ENCODE measurements around the gene MZT2A.
"Not testable (repeated sequence)": the region's sequence is repeated elsewhere in the genome, so short reads cannot be mapped to it uniquely, and the experiment has no call there.

MZT2A gene, protein sequence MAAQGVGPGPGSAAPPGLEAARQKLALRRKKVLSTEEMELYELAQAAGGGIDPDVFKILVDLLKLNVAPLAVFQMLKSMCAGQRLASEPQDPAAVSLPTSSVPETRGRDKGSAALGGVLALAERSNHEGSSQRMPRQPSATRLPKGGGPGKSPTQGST

GRCh38 chr2:131492015-131492417 lies at the start of gene MZT2A:
TSS of gene MZT2A (minus strand) at chr2:131492397. CDS start at chr2:131492376, 21 bp downstream.
- DNase-seq, result not testable (repeated sequence)

GRCh38 chr2:131538856-131539255 lies 46.7 kb upstream of the MZT2A start:
- DNase-seq, result not testable (repeated sequence)

GRCh38 chr2:131536841-131537240 lies 44.6 kb upstream of the MZT2A start:
- not testable (repeated sequence) for DNase-seq

GRCh38 chr2:131535951-131536826 lies 44.0 kb upstream of the MZT2A start:
- DNase-seq, result not testable (repeated sequence)

DNA sequence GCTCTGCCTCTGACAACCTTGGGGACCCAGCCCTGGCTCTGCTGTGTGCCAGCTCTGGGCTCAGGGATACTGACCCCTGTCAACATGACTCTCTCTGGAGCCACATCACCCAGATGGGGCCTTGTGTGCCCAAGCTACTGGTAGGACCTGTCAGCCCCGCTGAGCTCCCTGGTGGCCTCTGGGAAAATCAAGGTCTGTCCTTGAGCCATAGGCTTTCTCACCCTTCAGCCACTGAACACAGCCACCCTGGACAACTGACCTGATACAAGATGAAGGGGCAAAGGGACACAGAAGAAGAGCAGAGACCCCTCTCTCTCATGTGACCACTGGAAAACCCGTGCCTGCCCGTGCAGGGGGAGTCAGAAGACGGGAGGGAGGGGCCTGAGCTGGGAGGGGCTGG lies 43.3 kb upstream of the MZT2A start:
- DNase-seq, result no peak

DNA sequence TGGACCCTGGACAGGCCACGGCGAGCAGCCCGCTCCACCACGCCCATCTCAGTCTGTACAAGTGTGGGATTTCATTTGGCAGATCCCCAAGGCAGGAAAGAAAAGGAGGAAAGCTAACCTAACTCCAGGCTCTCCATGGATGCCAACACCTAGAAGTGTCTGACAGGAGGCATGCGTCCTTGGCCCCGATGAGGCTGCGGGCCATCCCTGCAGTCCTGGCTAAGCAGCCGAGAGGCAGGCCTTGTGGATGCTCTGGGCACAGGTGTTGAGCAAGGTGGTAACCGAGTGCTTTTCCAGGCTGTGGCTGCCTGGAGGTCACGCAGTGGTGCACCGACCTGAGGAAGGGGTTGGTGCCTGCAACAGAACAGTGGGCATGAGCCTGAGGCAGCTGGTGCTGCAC lies 42.8 kb upstream of the MZT2A start:
- DNase-seq, result not testable (repeated sequence)

- not testable (repeated sequence) for DNase-seq
Measured at GRCh38 chr2:131534317-131534672, 42.1 kb upstream of the MZT2A start.

GRCh38 chr2:131533609-131534316 lies 41.6 kb upstream of the MZT2A start:
- not testable (repeated sequence) for DNase-seq

DNA sequence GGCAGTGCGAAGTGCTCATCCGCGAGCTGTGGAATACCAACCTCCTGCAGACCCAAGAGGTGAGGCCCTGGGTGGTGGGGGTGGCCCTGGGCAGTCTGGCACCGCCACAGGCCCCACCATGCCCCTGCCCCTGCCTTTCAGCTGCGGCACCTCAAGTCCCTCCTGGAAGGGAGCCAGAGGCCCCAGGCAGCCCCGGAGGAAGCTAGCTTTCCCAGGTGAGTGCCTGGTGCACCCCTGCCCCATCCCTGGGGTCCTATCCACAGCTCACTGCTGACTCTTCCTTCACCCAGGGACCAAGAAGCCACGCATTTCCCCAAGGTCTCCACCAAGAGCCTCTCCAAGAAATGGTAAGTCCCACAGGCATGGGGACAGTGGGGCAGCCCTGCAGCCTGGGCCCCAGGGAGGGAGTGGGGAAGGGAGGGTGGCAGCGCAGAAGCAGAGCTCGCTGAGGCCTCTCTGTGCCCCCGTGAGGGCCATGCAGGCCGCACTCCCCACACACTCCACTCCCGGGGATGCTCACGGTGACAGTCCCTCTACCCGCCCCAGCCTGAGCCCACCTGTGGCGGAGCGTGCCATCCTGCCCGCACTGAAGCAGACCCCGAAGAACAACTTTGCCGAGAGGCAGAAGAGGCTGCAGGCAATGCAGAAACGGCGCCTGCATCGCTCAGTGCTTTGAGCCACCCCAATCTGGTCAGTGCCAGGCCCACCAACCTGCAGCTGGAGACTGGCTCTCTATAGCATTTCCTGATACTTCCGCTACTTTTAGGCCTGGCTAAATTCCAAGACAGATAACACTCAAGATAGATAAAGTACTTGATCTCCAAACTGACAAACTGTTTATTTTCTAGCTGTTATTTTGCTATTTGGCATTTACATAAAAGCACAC lies 40.8 kb upstream of the MZT2A start:
- not testable (repeated sequence) for DNase-seq

GRCh38 chr2:131531547-131532185 lies 39.5 kb upstream of the MZT2A start:
- DNase-seq, result not testable (repeated sequence)

GRCh38 chr2:131530626-131531344 lies 38.6 kb upstream of the MZT2A start:
- DNase-seq, result not testable (repeated sequence)

- not testable (repeated sequence) for DNase-seq
Measured at GRCh38 chr2:131529864-131530445, 37.8 kb upstream of the MZT2A start.

GRCh38 chr2:131528981-131529863 lies 37.0 kb upstream of the MZT2A start:
- DNase-seq, result not testable (repeated sequence)

- peak; percentile 83 for DNase-seq
Measured at GRCh38 chr2:131527131-131528001, 35.2 kb upstream of the MZT2A start, which contains the start of gene CCDC74A. TSS of gene CCDC74A (plus strand) at chr2:131527888. CDS start at chr2:131527971, 83 bp downstream.

- DNase-seq, result not testable (repeated sequence)
Measured at GRCh38 chr2:131525256-131525655, 33.1 kb upstream of the MZT2A start.

DNA sequence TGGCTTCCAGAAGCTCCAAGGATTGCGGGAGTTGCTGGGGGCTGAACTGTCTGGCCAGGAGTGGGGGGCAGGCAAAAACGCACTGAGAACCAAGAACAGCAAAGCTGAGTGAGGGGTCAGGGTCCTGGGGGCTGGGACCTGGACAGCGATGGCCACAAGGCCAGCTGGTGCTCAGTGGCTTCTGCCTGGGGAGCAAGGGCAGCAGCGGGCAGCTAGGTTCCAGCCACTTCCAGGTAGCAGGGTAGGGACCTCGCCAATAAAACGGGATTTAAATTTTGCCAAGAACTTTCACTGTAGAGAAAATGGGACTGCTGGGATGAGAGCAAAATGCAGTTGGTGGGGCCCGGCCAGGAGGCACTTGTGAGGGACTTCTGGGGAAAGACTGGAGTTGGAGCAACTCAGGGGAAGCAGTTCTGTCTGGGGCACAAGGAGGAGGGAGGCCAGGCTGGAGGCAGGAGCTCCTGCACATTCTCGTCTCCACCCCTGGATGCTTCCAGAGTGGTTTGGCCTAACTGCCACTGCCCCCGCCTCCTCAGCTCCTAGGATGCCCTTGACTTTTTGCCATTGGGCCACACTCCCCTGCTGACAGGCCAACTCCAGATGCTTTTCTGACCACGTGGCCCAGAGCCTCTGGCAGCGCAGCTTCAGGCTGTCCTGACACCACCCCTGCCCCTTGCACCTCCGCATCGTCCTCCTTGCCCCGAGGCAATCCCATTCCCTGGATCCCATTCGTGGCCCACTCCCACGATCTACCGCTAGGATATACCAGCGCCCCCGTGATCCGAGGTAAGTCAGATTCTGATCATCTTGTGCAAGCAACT lies 30.0 kb upstream of the MZT2A start:
- DNase-seq, result no peak

- DNase-seq, result not testable (repeated sequence)
Measured at GRCh38 chr2:131521524-131521923, 29.3 kb upstream of the MZT2A start.

GRCh38 chr2:131520526-131520925 lies 28.3 kb upstream of the MZT2A start:
- DNase-seq, result no peak

Data from eye (tissue), 1 donor.